Measurements from ENCODE around the gene CAMK4. TPM values are rescaled to one million over a fixed set of nuclear protein-coding genes. Genes with fewer than 3 reads are reported as not detected.

The CAMK4 gene
- total and polyA plus RNA-seq, 2 donors (not counting 3 experiments of a cell fraction or from before 2014, with no cell fraction given), result 2.2 to 5.4 TPM

DNA sequence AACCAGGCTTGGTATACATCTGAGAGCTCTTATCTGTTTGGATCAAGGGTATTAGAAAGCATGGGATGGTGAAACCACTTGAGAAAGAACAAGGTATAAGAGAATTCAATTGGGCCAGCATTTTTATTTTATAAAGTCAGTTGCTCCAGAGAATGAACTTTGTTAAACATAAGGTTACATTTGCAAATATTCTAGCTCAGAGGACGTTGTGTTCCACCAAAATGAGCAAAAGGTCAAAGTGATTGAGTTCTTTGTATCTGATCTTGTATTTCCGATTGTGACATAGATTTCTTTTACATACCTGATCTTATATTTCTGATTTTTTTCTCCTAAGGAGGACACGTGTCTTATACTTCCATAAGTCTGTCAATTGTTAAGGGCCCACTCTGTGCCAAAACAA lies 296.7 kb downstream of the CAMK4 start:
- Histone ChIP-seq H2AFZ (ENCODE audit: low read depth, low read length) (no peak overlapping the region), H3K4me3 (replicated peaks in 1 of 3; ENCODE audit: insufficient read depth in 1 of 3, low read depth in 1 of 3, low read length in 3 of 3) (no peak overlapping the region), H3K36me3 (ENCODE audit: control insufficient read depth in 2 of 2, extremely low read depth in 1 of 2, insufficient read depth in 2 of 2, low read length in 2 of 2) (no peaks in the 10 kb centered on the region), H3K27me3 (ENCODE audit: control insufficient read depth in 2 of 2, insufficient read depth in 2 of 2, low read length in 2 of 2) (no peaks in the 10 kb centered on the region), H3K4me1 (ENCODE audit: control insufficient read depth, extremely low read depth, insufficient read depth, low read length) (no peaks in the 10 kb centered on the region), H3K79me2 (ENCODE audit: control insufficient read depth, insufficient read depth, low read length) (no peaks in the 10 kb centered on the region), H3K9me1 (replicated peaks; ENCODE audit: control insufficient read depth, extremely low read depth, insufficient read depth, low read length) (no peaks in the 10 kb centered on the region), H3K9me3 (replicated peaks; ENCODE audit: control insufficient read depth, insufficient read depth, low read length) (no peaks in the 10 kb centered on the region), H4K20me1 (replicated peaks; ENCODE audit: control insufficient read depth, extremely low read depth, insufficient read depth, low read length) (no peaks in the 10 kb centered on the region), H3K9ac (replicated peaks; ENCODE audit: extremely low read depth, insufficient read depth, low read length) (no peak overlapping the region), H3K27ac (ENCODE audit: insufficient read depth, low read depth, low read length) (no peak overlapping the region), H3K4me2 (ENCODE audit: insufficient read depth, low read length) (no peak overlapping the region)
- no peak for DNase-seq (ENCODE audit: low read depth, low spot score)
- TF ChIP-seq CTCF (IDR thresholded peaks at IDR 0.05; ENCODE audit: extremely low read depth in 1 of 2, insufficient read depth in 1 of 2, low read depth in 1 of 2, low read length in 2 of 2) (no peak), FOS (IDR thresholded peaks at IDR 0.05; ENCODE audit: borderline replicate concordance, insufficient read depth, low read length) (no peak), EZH2 (IDR thresholded peaks at IDR 0.05; ENCODE audit: borderline replicate concordance, low read depth, low read length, severe bottlenecking) (no peak), POLR2A (IDR thresholded peaks at IDR 0.05; ENCODE audit: low read depth, low read length) (no peak), MAX (IDR thresholded peaks at IDR 0.05; ENCODE audit: insufficient read depth, insufficient read length) (no peak), JUN (IDR thresholded peaks at IDR 0.05; ENCODE audit: borderline replicate concordance, insufficient read depth, insufficient read length, low read depth) (no peak), GATA2 (IDR thresholded peaks at IDR 0.05; ENCODE audit: insufficient read depth, insufficient read length, low read depth, low read length) (no peak), POLR2AphosphoS5 (IDR thresholded peaks at IDR 0.05; ENCODE audit: insufficient read depth, low read depth, low read length) (no peak)
- POLR2A ChIA-PET, result no interaction called here
- dilution Hi-C loops (cut with MboI; ENCODE audit: extremely low pct_ligation_motif_present, low sequenced_read_pairs) (no loop called here), intact Hi-C loops (cut with micrococcal nuclease) (no loop called here)
- CTCF ChIA-PET, result interaction anchor here (0.7 to 1.2 kb wide), 3 partner anchors 10 to 11 kb away, joined by 3 to 7 read pairs (median 3); no protein-coding TSS in a partner anchor
- no peak for FAIRE-seq
- no TSS peak for BruUV-seq (replicated peaks)
